BLaER1 (cell line): ENCODE results near the gene CLSTN3.

Source experiments
- H3K27ac ChIP-seq: shearing (Covaris generic); formaldehyde crosslinking; 2 replicates; pipeline ENCODE4 v1.8.1; 2022
- H3K27me3 ChIP-seq: shearing (Covaris generic); formaldehyde crosslinking; 2 replicates; pipeline ENCODE4 v1.8.1; 2022
- H3K36me3 ChIP-seq: shearing (Covaris generic); formaldehyde crosslinking; 2 replicates; pipeline ENCODE4 v1.8.1; 2022
- H3K4me1 ChIP-seq: shearing (Covaris generic); formaldehyde crosslinking; 2 replicates; pipeline ENCODE4 v1.8.1; 2022
- H3K4me2 ChIP-seq: shearing (Covaris generic); formaldehyde crosslinking; 2 replicates; pipeline ENCODE4 v1.8.1; 2022
- H3K4me3 ChIP-seq: shearing (Covaris generic); formaldehyde crosslinking; 2 replicates; pipeline ENCODE4 v1.8.1; 2022
- H3K9ac ChIP-seq: shearing (Covaris generic); formaldehyde crosslinking; 2 replicates; pipeline ENCODE4 v1.8.1; 2022
- H3K9me3 ChIP-seq: shearing (Covaris generic); formaldehyde crosslinking; 2 replicates; pipeline ENCODE4 v1.8.1; 2022
- H4K20me1 ChIP-seq: shearing (Covaris generic); formaldehyde crosslinking; 2 replicates; pipeline ENCODE4 v1.8.1; 2022
- Cebpa-rat ChIP-seq: shearing (Covaris generic); IDR thresholded peaks from 2 replicates; pipeline ENCODE4 v1.8.1; 2022

The CLSTN3 gene

DNA sequence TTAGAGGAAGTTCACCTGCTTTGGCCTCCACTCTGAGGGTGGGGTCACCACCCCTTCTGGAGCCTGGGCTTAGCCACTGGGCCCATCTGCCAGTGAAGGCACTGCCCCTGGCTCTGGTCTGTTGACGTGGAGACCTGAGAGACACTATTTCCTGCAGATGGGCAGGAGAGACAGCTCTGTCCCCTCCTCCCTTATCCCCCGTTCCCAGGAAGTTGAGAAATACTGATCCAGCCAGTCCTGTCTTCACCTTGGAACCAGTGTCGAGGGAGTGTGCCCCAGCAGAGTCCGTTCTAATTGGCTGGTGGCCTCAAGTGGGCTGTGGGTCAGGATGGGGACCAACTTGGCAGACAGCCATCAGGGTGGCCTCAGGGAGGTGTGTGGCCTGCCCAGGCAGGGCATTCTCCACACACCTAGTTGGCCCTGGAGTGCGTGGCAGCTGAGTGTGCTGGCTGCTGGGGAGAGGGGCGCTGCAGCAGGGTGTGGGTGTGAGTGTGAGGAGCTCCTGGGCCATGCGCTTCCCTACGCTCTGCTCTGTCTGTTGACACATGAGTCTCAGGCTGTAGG, 25.4 kb downstream of the CLSTN3 start:
- Histone ChIP-seq H3K4me1 (peaks cover 14% of the 10 kb centered on the region), H3K36me3 (peaks cover 76% of the 10 kb centered on the region), H3K4me3 (no peak overlapping the region), H4K20me1 (no peaks in the 10 kb centered on the region), H3K27me3 (no peaks in the 10 kb centered on the region), H3K27ac (no peak overlapping the region), H3K4me2 (no peak overlapping the region), H3K9ac (no peak overlapping the region), H3K9me3 (no peaks in the 10 kb centered on the region)
- no peak for TF ChIP-seq Cebpa-rat

DNA sequence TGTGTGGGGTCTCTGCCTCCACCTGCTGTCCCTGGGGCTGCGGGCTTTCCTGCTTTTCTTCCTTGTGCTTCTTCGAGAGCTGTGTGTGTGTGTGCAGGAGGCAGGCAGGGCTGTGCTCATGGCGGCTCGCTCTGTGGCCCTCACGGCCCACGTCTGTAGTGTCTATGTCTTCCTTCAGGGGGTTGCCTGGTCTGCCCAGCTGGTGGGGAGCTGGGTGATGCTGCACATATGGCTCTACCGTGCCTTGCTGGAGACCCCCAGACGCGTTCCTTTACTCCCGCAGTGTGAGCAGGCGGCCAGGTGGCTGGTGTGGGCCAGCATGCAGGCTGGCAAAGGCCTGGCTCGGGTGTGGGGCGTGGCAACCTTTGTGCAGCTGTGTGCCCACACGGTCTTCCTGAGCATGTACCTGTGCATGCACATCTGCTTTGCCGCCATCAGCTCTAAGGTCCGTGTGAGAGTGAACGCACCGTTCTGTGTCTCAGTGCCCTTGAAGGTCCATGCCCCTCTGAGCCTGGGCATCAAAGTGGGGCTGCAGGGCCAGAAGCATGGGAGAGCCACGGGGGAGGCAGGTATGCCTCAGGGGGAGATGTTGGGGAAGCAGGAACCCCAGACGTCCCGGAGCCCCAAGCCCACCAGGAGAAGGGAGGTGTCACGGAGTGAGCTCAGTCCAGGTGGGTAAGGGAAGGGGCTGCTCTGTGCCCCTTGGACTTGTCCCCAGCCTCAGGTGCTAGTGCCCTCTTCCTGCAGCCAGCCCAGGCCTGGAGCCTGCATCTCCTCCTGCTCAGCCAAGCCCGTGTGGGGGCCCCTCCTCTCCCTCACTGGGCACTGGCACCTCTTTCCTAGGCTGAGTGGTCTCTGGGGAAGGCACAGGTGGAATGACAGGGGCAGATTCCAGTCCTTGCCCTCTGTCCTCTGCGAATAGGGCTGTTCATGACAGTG, 26.4 kb downstream of the CLSTN3 start:
- peaks cover 14% of the 10 kb centered on the region for H3K4me1 ChIP-seq
- H4K20me1 ChIP-seq: no peaks in the 10 kb centered on the region
- no peak overlapping the region for H3K9ac ChIP-seq
- H3K36me3 ChIP-seq: peaks cover 67% of the 10 kb centered on the region
- TF ChIP-seq Cebpa-rat: no peak
- no peak overlapping the region for H3K27ac ChIP-seq
- H3K9me3 ChIP-seq: no peaks in the 10 kb centered on the region
- no peak overlapping the region for H3K4me3 ChIP-seq
- no peaks in the 10 kb centered on the region for H3K27me3 ChIP-seq
- no peak overlapping the region for H3K4me2 ChIP-seq

DNA sequence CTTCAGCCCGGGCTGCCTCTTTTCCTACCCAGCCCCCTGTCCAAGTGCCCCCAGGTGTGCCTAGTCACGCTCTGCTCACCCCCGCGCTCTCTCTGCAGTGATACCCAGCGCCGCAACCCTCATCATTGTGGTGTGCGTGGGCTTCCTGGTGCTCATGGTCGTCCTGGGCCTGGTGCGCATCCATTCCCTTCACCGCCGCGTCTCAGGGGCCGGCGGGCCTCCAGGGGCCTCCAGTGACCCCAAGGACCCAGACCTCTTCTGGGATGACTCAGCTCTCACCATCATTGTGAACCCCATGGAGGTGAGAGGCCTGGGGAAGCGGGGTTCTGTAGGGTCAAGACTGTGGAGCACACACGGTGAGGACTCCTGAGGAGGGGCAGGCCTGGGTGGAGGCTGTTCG, 27.2 kb downstream of the CLSTN3 start:
- no peak overlapping the region for H3K27ac ChIP-seq

DNA sequence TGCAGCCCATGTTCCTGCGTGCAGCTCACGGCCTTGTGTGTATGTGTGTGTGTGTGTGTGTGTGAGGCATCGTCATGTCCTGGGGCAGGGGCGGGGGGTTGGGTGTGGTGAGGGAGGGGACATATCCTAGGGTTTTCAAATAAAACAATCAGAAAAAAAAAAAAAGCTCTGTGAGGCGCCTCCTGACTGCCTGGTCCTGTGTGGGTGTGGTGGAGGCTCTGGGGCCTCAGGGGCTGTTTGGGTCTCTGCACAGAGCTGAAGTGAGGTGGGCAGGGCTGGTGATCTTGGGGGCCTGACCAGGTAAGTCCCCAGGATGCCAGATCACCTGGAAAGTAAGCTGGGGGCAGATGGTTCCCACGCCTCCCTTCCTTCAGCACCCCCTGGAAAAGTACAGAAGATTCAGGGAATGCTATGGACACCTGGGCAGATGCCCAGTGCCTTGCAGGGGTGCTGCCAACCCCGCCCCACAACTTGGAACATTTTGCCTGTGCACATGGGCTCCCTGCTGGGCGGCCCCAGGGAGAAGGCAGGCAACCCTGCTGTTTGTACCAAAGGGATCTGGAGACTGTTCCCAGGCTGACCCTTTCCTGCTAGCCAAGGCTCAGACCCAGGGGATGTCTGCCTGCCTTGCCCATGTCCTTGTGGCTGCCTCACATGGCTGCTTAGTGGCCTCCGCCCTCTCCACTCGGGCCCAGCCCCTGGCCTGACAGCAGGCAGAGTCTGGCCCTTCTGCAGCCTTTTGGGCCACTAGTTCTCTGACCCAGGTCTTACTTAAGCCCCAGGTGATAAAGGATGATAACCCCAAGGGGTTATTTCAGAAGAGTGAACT, 28.8 kb downstream of the CLSTN3 start:
- Histone ChIP-seq H4K20me1 (no peaks in the 10 kb centered on the region), H3K9ac (no peak overlapping the region), H3K4me2 (no peak overlapping the region), H3K4me3 (no peak overlapping the region), H3K9me3 (peaks cover 14% of the 10 kb centered on the region), H3K27ac (no peak overlapping the region), H3K36me3 (peaks cover 46% of the 10 kb centered on the region), H3K4me1 (0 out of 2 replicates have a peak, but pooled peaks cover 5% of the 10 kb centered on the region), H3K27me3 (no peaks in the 10 kb centered on the region)
- TF ChIP-seq Cebpa-rat: no peak

More for the DNA sequence above, 27.2 kb downstream of the CLSTN3 start:
- H3K4me3 ChIP-seq: no peak overlapping the region
- no peaks in the 10 kb centered on the region for H3K9me3 ChIP-seq
- H3K9ac ChIP-seq: no peak overlapping the region
- peaks cover 15% of the 10 kb centered on the region for H3K4me1 ChIP-seq
- no peaks in the 10 kb centered on the region for H3K27me3 ChIP-seq
- peaks cover 62% of the 10 kb centered on the region for H3K36me3 ChIP-seq
- no peaks in the 10 kb centered on the region for H4K20me1 ChIP-seq
- H3K4me2 ChIP-seq: no peak overlapping the region
- TF ChIP-seq Cebpa-rat: no peak

- Histone ChIP-seq H3K9me3 (peaks cover 26% of the 10 kb centered on the region), H3K9ac (no peak overlapping the region), H3K4me1 (0 out of 2 replicates have a peak, but pooled peaks cover 5% of the 10 kb centered on the region), H3K27ac (no peak overlapping the region), H3K4me3 (no peak overlapping the region), H4K20me1 (no peaks in the 10 kb centered on the region), H3K36me3 (peaks cover 34% of the 10 kb centered on the region), H3K27me3 (no peaks in the 10 kb centered on the region), H3K4me2 (no peak overlapping the region)
- no peak for TF ChIP-seq Cebpa-rat
Observed at GRCh38 chr12:7160183-7160582, 30.0 kb downstream of the CLSTN3 start.

- Histone ChIP-seq H3K4me2 (no peak overlapping the region), H3K9me3 (peaks cover 38% of the 10 kb centered on the region), H4K20me1 (no peaks in the 10 kb centered on the region), H3K4me3 (no peak overlapping the region), H3K9ac (no peak overlapping the region), H3K36me3 (peaks cover 22% of the 10 kb centered on the region; the same call in 1 of the 2 replicates), H3K4me1 (0 out of 2 replicates have a peak, but pooled peaks cover 5% of the 10 kb centered on the region), H3K27me3 (no peaks in the 10 kb centered on the region), H3K27ac (no peak overlapping the region)
- TF ChIP-seq Cebpa-rat: no peak
Observed at GRCh38 chr12:7161327-7161726, 31.2 kb downstream of the CLSTN3 start.

DNA sequence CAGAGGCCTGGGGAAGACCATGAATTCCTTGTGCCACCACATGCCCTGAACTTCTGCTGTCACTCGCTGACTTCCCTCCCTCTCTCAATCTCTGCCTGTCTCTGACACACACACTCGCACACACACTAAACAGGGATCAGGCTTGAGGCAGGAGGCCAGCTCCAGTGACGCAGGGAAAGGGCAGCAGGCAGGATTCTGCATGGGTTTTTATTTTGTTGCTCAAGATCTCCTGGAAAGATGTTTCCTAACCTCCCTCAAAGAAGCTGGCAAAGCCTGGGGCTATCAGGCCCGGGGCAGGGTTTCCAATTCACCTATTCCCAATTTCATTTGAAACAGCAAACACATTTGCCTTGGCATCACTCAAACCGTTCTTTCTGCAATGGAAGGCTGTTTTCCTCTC, 31.6 kb downstream of the CLSTN3 start:
- no peak for TF ChIP-seq Cebpa-rat

GRCh38 chr12:7162691-7163114, 32.5 kb downstream of the CLSTN3 start:
- H3K27ac ChIP-seq: no peak overlapping the region
- no peak overlapping the region for H3K4me3 ChIP-seq
- H3K9ac ChIP-seq: no peak overlapping the region
- H3K4me1 ChIP-seq: 0 out of 2 replicates have a peak, but pooled peaks cover 5% of the 10 kb centered on the region
- H3K4me2 ChIP-seq: no peak overlapping the region
- no peaks in the 10 kb centered on the region for H3K27me3 ChIP-seq
- H3K9me3 ChIP-seq: peaks cover 51% of the 10 kb centered on the region
- H4K20me1 ChIP-seq: no peaks in the 10 kb centered on the region
- H3K36me3 ChIP-seq: peaks cover 9% of the 10 kb centered on the region; the same call in 1 of the 2 replicates
- TF ChIP-seq Cebpa-rat: no peak

More for the DNA sequence above, 31.6 kb downstream of the CLSTN3 start:
- Histone ChIP-seq H3K9me3 (peaks cover 42% of the 10 kb centered on the region), H3K4me1 (0 out of 2 replicates have a peak, but pooled peaks cover 5% of the 10 kb centered on the region), H4K20me1 (no peaks in the 10 kb centered on the region), H3K4me3 (no peak overlapping the region), H3K9ac (no peak overlapping the region), H3K36me3 (peaks cover 18% of the 10 kb centered on the region; the same call in 1 of the 2 replicates), H3K27ac (no peak overlapping the region), H3K27me3 (no peaks in the 10 kb centered on the region), H3K4me2 (no peak overlapping the region)

- no peak for TF ChIP-seq Cebpa-rat
- H3K4me1 ChIP-seq: no peaks in the 10 kb centered on the region
- H3K9ac ChIP-seq: no peak overlapping the region
- no peak overlapping the region for H3K4me3 ChIP-seq
- H3K9me3 ChIP-seq: peaks cover 90% of the 10 kb centered on the region
- H3K27ac ChIP-seq: no peak overlapping the region
- no peaks in the 10 kb centered on the region for H4K20me1 ChIP-seq
- no peaks in the 10 kb centered on the region for H3K27me3 ChIP-seq
- H3K36me3 ChIP-seq: peaks cover 5% of the 10 kb centered on the region; the same call in 1 of the 2 replicates
- no peak overlapping the region for H3K4me2 ChIP-seq
Observed at GRCh38 chr12:7169951-7170350, 39.8 kb downstream of the CLSTN3 start.
